T47D (cell line): ENCODE data around the gene HIVEP3.

Experiments used
- DNase-seq, 2 experiments: peaks; one replicate each; pipeline versions ENCODE4 v3.0.0 to v3.0.0-alpha.2; 2011 to 2012; ENCODE audit warnings: low read depth in 1 of 2, low spot score in 1 of 2
- JUND ChIP-seq: IDR thresholded peaks from 2 replicates; pipeline ENCODE4 v1.6.1; 2012; ENCODE audit warnings: low read depth
- in situ Hi-C: cut with HindIII; loops from 2 replicates; pipeline ENCODE4 v1.10.0; 2016; ENCODE audit warnings: low sequenced_read_pairs, low pct_unique_long_range_greater_than_20kb

Gene HIVEP3

GRCh38 chr1:41784531-41785274 is 134.0 kb downstream of the HIVEP3 start:
- in situ Hi-C loops = no loop called here
- TF ChIP-seq JUND = no peak
- DNase-seq = no peak

GRCh38 chr1:41783189-41783639 is 135.5 kb downstream of the HIVEP3 start:
- in situ Hi-C loops = no loop called here
- DNase-seq = no peak
- TF ChIP-seq JUND = no peak

GRCh38 chr1:41780916-41781315 is 137.8 kb downstream of the HIVEP3 start:
- TF ChIP-seq JUND = no peak
- in situ Hi-C loops = no loop called here
- no peak for DNase-seq

GRCh38 chr1:41780322-41780721 is 138.4 kb downstream of the HIVEP3 start:
- DNase-seq = no peak
- in situ Hi-C loops = no loop called here
- TF ChIP-seq JUND = no peak

- in situ Hi-C loops = no loop called here
- TF ChIP-seq JUND = no peak
- no peak for DNase-seq
Observed at GRCh38 chr1:41779360-41779759, 139.4 kb downstream of the HIVEP3 start.

GRCh38 chr1:41777695-41778094 is 141.0 kb downstream of the HIVEP3 start:
- TF ChIP-seq JUND = no peak
- in situ Hi-C loops = no loop called here
- DNase-seq = no peak

- no peak for DNase-seq
- in situ Hi-C loops = no loop called here
- TF ChIP-seq JUND = no peak
Observed at GRCh38 chr1:41776891-41777441, 141.8 kb downstream of the HIVEP3 start.

- in situ Hi-C loops = no loop called here
- no peak for TF ChIP-seq JUND
- DNase-seq = no peak
Observed at GRCh38 chr1:41775956-41776585, 142.7 kb downstream of the HIVEP3 start.

GRCh38 chr1:41774471-41774990 is 144.2 kb downstream of the HIVEP3 start:
- in situ Hi-C loops = no loop called here
- no peak for TF ChIP-seq JUND
- DNase-seq = no peak

GRCh38 chr1:41773842-41774241 is 144.9 kb downstream of the HIVEP3 start:
- in situ Hi-C loops = no loop called here
- no peak for TF ChIP-seq JUND
- DNase-seq = no peak

- DNase-seq = peak in 1 of 2 experiments; percentile 44
- in situ Hi-C loops = no loop called here
- no peak for TF ChIP-seq JUND
Observed at GRCh38 chr1:41773144-41773591, 145.6 kb downstream of the HIVEP3 start.

- no peak for TF ChIP-seq JUND
- DNase-seq = no peak
- in situ Hi-C loops = no loop called here
Observed at GRCh38 chr1:41769068-41769467, 149.7 kb downstream of the HIVEP3 start.

GRCh38 chr1:41768583-41768982 is 150.1 kb downstream of the HIVEP3 start:
- DNase-seq = no peak
- in situ Hi-C loops = no loop called here
- TF ChIP-seq JUND = no peak
